GM10847 (cell line): ENCODE results near the gene G2E3.

ENCODE experiments used
- POLR2A ChIP-seq: IDR thresholded peaks from 2 replicates; pipeline ENCODE4 v1.6.1; 2011; ENCODE audit not compliant: insufficient read length; ENCODE audit errors: extremely low read depth

Gene G2E3, protein sequence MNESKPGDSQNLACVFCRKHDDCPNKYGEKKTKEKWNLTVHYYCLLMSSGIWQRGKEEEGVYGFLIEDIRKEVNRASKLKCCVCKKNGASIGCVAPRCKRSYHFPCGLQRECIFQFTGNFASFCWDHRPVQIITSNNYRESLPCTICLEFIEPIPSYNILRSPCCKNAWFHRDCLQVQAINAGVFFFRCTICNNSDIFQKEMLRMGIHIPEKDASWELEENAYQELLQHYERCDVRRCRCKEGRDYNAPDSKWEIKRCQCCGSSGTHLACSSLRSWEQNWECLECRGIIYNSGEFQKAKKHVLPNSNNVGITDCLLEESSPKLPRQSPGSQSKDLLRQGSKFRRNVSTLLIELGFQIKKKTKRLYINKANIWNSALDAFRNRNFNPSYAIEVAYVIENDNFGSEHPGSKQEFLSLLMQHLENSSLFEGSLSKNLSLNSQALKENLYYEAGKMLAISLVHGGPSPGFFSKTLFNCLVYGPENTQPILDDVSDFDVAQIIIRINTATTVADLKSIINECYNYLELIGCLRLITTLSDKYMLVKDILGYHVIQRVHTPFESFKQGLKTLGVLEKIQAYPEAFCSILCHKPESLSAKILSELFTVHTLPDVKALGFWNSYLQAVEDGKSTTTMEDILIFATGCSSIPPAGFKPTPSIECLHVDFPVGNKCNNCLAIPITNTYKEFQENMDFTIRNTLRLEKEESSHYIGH

DNA sequence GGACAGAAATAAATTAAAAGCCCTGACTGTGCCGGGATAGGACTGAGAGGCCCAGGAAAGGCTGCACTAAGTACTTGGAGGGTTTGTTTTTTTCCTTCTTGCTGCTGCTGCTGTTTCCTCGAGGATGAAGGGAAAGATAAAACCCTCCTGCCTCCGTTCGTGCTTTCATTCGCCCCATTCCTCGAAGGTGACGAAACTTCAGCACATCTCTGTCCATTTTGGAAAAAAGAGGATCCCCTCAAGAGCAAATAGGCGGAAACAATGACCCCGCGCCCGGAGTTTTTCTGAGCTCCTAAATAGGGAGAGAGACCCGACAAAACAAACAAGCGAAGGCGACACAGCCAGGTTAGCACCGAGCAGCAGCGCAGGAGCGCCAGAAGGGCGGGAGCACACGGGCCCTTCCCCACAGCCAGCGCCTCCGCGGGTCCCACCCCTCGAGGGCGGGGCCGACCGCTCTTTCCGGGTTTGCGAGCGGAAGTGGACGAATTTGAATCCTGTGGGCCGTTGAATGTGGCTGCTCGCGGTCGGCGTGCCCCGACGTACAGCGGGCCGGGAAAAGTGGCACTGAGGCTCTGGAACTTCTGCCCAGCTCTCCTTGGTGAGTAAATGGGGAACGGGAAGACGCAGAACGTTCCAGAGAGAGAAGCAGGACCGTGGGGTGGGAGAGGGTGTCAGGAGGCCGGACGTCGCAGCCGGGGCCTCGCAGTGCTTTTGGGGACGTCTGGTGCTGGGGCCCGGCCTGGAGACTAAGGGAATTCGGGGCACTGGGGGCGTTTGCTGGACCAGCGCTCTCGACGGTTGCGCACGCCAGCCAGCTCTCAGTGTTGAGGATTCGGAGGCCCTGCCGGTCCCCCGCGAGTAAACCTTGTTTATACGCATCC lies at the start of gene G2E3:
G2E3 (plus strand) TSS at position 484 of the 881 bp plus-strand sequence. CDS start 21,922 bp downstream, outside the sequence.
- no peak for TF ChIP-seq POLR2A

DNA sequence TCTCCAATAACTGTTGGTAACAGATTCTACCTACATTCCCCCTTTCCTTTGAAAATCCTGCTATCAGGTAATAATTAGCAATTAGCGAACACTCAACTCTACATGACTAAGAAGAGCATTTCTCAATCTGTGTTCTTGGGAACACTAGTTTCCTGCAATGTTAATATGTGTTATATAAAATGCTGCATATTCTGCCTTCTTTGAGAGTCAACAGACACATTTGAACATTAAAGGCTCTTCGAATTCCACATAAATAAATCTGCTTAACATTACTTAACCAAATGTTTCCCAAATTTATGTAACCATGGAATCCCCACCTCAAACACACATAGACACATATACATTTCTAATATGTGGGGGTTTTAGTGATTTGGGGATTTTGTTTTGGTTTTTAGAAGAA lies 41.2 kb upstream of the G2E3 start:
- TF ChIP-seq POLR2A, result no peak

DNA sequence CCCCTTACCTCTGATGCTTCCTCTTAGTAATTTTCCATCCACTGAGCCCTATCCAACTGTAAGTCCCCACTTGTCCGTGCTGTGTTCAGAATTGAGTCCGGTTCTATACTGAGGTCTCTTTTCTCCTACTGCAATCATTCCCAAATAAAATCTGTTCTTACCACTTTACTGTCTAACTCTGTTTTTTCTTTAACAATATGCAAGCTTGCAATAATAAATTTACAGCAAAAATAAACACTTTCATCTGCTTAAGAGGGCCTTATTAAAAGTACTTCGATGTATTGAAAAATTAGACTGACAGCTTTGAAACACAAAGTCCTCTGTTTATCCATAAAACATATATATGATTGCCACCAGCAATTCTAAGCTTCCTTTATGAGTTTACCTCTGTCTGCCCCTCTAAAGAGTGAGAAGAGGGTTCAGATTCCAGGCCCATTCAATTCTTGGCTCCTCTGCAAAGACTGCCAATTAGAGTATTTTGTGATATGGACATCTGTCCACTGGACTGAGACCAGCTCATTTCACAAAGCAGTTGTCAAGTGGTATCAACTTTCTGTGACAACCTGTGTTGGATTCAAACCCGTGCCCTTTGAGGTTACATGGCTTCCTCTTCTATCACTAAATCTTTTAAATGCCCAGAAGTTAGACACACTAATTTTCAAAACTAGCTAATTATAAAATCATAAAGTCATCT lies 39.9 kb upstream of the G2E3 start:
- no peak for TF ChIP-seq POLR2A

DNA sequence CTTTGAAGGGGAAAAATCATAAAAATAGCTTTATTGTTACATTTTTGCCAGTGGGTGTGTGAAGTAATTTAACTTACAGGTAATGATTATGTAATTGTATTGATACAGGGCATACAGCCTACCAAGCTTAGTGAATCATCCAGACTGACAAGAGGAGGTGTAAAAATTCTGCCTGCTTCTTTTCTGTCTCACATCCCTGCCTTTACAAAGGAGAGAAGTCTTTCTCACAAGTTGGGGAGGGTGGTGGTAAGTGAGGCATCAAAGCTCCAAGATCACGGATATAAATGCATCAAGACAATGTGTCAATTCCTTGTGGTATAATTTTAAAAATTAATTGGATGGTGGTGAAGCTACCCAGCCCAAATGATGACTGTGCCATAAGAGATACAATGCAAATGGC lies 39.0 kb upstream of the G2E3 start:
- TF ChIP-seq POLR2A, result no peak

DNA sequence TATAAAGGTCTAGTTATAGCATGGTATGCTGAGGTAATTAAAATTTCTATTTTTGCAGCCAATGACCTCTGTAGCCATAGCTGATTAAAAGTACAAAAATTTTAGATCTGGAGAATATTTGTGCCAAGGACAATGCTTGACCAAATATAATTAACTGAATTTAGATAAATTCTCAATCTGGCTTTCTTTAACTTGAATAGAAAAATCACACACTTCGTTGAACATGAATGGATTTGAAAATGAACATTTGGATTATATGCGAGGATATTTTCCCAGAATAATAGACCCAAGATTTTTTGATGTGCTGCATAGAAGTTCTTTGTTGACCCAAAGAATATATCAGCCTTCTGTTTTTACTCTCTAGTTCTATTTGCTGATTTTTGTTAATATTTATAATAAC lies 38.4 kb upstream of the G2E3 start:
- TF ChIP-seq POLR2A, result no peak

DNA sequence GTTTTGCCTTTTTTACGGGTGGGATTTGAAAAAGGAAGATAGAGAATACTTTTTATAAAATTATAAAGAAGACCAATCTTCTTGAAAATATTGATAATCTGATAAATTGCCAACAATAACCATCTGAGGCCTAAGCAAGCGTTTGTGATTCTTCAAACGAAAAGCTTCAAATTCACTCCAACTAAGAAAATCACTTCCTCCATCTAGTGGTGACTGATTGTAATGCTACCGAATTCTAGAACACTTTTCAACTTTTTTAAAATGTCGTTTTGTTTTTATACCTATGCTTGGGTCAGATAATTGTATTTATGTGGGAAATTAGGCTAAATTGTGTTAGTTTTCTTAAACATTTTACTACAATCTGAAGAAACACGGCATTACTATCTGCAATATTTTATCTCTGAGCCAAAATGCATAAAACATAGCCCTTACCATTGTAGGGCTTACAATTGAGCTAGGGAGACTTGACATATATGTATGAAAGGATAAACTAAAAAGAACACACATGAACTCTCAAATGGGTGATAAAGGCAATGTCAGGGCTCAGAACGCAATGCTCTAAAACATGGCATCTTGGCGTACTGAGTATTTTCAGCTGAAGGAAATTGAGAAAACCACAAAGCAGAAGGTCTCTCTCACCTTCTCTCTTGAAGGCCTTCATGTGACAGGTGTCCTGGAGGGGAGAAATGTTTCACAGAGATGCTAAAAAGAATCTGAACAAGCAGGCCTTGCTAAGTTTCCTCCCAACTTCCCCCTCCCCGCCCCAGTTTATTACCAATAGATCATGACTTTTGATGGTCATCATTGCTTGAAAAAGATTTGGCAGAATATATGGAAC lies 36.8 kb upstream of the G2E3 start:
- TF ChIP-seq POLR2A, result no peak

DNA sequence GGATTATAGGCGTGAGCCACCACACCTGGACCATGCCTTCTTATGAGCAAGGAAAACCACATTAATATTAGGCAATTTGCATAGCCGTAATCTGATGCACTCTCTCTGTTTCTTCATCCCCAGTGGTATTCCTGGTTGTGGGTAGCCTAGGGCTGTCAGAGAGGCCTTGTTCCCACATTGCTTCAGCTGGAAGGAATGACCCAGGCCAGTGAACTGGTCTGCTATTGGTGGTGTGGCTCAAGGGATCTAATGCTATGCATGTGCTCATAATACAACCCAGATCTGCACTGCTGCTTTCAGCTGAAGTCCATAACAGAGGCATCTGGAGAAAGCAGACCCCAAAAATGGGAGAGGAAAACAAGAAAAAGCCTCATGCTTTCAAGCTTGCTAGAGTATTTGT lies 33.1 kb upstream of the G2E3 start:
- TF ChIP-seq POLR2A, result no peak

DNA sequence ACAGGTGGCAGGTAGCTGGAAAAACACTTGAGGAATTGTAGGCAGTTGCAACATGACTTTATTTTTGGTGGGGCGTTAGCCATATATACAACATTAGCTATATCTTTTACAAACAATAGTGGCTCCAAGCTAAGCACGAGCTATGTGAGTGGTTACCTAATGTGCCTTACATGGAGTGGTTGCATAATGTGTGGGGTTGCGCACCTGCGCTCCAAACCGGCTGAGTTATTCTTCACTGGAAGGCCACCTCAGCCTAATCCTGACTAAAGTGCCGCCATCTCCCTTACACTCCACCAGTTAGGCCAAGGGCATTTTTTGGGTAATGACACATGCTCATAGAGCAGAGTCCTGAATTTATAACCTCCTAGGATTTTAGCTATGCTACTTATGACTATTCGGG lies 31.8 kb upstream of the G2E3 start:
- no peak for TF ChIP-seq POLR2A

DNA sequence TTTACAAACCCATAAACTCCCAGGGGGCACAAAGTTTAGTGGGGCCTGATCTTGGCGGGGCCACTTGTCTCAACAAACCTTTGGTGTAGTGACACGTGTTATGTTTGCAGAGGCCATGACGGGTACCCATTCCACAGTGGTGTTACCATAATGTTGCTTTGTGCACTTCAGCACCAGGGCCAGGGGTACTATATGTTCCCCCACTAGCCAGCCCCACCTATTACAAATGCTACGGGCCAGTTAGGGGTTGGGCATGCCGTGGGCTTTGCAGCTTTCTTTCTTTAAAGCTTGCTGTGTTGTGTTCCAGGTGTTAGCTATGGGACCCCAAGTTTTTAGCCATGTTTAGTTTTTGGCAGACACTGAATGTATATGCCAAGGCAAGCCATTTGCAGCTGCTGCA lies 30.8 kb upstream of the G2E3 start:
- no peak for TF ChIP-seq POLR2A

DNA sequence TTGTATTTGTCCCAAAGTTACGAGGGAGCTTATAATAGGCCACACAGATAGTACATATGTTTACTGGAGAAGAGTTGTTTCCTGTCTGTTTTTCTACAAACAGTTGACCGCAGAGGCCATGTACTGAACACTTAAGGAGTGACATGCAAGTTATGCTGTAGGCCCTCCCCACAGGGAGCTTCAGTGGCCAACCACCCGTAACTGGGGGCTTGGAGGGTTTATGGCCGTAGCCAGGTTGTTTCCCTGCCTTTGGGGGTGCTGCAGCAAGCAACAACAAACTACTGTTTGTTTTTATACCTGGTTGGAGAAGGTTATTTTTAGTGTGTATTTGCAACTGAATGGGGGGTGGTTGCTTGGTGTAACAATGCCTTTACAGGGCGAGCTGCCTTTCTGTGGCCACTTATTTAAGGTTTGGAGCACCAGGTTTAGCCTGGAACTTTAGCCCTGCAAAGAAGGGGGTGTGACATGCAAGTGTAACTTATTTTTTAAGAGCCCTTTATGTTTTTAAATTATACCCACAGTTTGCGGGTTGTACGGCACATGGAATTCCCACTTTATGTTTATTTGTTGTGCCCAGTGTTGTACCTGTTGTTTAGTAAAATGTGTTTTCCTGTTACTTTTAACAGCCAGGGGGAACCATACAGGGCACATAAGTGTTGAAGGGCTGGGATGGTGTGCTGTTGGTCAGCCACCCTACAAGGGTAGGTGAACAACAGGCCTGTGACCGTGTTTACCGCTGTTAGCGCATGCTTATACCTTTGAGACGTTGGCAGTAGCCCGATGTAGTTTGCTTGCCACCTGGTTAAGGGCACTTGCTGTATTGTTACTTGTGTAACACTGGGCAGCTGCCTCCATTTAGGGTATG lies 29.9 kb upstream of the G2E3 start:
- TF ChIP-seq POLR2A, result no peak

DNA sequence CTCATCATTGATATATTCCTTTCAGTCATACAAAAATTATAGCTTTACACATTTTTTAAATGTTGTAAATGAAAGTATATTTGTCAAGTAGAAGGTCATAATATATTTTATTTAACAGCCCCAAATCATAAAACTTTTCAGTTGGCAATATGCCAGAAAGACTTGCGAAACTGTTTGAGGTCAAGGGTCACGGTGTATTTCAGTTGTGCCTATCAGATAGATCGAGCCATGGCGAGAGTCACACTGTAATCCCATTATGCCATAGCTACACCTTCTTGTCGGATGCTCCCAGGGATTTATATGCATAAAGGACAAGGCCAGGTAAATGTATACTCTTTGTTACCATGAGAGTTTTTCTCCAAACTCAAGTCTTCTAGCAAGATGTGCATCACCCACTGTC lies 26.7 kb upstream of the G2E3 start:
- TF ChIP-seq POLR2A, result no peak

DNA sequence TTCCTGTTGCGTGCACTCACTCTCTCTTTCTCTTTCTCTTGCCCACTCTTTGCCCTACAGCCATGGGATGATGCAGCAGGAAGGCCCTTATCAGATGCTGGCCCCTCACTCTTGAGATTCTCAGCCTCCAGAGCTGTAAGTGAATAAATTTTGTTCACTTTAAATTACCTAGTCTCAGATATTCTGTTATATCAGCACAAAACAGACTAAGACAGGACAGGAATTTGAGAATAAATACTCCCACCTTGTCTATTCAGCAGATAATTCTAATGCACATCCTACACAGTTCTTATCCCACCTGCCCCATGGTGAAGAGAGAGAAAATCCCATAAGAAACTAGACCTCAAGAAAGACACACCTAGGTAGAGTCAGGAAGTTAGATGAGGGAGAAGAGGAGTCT lies 25.8 kb upstream of the G2E3 start:
- TF ChIP-seq POLR2A, result no peak

DNA sequence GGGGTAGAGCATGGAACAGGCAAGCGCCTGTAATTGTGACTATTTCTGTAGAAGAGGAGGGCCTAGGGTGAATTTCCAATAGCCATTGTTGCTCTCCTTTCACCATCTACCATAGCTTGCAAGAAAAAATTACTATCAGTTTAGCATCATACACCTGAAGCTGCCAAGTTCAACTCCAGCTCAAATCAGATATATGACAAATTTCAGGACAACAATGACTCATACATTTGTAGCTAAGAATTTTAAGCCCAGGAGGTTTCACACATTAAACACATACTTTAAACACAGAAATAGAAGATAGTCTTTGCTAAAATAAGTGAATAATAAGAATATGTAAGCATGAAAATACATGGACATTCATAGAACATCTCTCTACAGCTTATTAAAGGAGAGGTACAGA lies 17.6 kb upstream of the G2E3 start:
- no peak for TF ChIP-seq POLR2A
